Urinary bladder (tissue), 4 donors: ENCODE results near the gene MMP11. TPM values are rescaled to one million over a fixed set of nuclear protein-coding genes. Genes with fewer than 3 reads are reported as not detected.

Experiments
- DNase-seq: peaks from one replicate; pipeline ENCODE4 v3.0.0-alpha.2; 2015; ENCODE audit errors: extremely low spot score
- H3K27ac ChIP-seq: one replicate; pipeline ENCODE4 v1.5.1; 2013; ENCODE audit warnings: low read depth, mild to moderate bottlenecking, moderate library complexity
- H3K36me3 ChIP-seq: one replicate; pipeline ENCODE4 v1.6.1; 2013; ENCODE audit warnings: mild to moderate bottlenecking, moderate library complexity; ENCODE audit not compliant: insufficient read depth
- H3K4me1 ChIP-seq: one replicate; pipeline ENCODE4 v1.6.1; 2013; ENCODE audit warnings: mild to moderate bottlenecking, moderate library complexity; ENCODE audit not compliant: insufficient read depth
- H3K4me3 ChIP-seq: one replicate; pipeline ENCODE4 v1.5.1; 2013; ENCODE audit warnings: low read depth, low read length
- WGBS: extraction: QIAGEN DNeasy Blood & Tissue Kit; methylation state at CpG from one replicate; pipeline ENCODE4 v1.1.7; 2013; 5-methylcytosine and 5-hydroxymethylcytosine counted together
- polyA plus RNA-seq: library from polyadenylated mRNA; stranded (reverse); fragments of 200-250 nt; gene quantifications from one replicate; pipeline ENCODE4 v1.2.3, GENCODE V29; 2013
- total RNA-seq: library from RNA; depleted of rRNA; stranded (reverse); fragments of >200 nt; gene quantifications from one replicate; pipeline ENCODE4 v1.2.3, GENCODE V29; 2014
- donor health status: healthy with polysubstance abuse.
- donor health status: healthy.

Gene MMP11
- total and polyA plus RNA-seq, 2 donors: 5.6 to 7.3 TPM

DNA sequence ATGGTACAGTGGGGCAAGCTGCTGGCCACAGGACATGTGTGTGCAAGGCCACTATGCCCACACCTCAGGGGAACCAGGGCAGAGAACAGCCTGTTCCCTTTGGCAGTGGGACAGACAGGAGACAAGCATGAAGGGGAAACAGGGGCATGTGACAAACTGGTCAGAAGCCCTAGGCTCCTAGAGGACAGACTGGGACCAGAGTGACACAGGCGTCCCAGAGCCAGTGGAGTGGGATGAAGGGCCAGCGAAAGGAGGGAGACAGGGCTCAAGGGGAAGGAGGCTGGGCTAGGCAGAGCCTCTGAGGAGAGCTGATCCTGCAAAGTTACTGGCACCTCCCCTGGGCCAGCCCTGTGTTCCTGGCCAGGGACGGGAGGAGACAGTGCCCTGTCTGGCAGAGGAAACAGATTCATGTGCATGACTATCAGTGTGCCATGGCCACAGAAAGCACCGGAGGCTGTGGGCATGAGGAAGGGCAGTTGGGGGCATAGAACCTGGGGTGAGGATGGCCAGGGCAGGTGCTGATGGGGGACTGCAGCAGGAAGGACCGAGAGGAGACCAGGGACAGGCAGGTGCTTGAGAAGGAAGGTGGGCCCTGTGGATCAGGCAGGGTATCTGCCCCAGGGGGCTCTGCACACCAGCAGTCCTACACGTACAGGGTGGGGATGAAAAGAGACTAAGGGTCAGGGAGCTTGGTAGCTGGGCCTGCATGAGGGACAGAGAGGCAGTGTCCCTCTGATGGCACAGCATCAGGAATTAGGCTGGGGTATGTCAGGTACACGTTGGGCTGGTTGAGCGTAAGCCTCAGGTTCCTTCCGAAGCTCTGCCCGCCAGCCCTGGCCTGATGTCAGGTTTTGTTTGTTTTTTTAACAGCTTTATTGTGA, 56.4 kb downstream of the MMP11 start:
- Histone ChIP-seq H3K36me3 (peaks cover 6% of the 10 kb centered on the region), H3K27ac (no peak overlapping the region), H3K4me3 (no peak overlapping the region), H3K4me1 (no peaks in the 10 kb centered on the region)
- 92% methylated on average over 10 of the region's 10 CpGs for WGBS
- no peak for DNase-seq

DNA sequence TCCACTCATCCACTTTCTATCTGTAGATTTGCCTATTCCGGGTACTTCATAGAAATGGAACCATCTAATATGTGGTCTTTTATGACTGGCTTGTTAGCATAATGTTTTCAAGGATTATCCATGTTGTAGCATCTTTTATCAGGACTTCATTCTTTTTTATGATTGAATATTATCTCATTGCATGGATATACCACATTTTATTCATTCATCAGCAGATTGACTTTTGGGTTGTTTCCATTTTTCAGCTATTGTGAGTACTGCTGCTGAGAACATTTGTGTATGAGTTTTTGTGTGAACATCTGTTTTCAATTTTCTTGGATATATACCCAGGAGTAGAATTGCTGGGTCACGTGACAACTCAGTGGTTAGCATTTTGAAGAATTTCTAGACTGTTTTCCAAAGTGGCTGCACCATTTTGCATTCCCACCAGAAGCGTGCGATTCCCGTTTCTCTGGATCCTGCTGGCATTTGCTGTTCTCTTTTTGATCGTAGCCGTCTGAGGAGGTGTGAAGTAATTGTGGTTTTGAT, 57.3 kb downstream of the MMP11 start:
- DNase-seq: no peak
- no peak overlapping the region for H3K4me3 ChIP-seq
- WGBS: 85% methylated on average over 7 of the region's 7 CpGs
- H3K4me1 ChIP-seq: no peaks in the 10 kb centered on the region
- H3K27ac ChIP-seq: no peak overlapping the region
- peaks cover 7% of the 10 kb centered on the region for H3K36me3 ChIP-seq

DNA sequence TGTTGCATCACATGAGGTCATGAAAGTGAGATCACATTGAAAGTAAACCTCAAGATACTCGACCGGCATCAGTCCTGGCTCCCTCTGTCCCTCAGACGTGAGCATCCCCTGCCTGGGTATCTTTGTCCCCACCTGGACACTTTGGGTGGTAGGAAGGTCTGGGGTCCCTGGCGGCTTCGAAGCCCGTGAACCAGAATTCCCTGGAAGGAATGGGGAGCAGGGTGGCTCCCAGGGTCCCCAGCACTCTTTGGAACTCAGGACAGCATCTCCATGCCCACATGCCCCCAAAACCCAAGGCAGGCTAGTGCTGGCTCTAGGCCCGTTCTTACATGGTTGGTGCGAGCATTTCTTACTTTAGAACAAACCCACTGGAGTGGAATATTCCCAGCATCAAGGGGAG, 58.6 kb downstream of the MMP11 start:
- 90% methylated on average over 8 of the region's 8 CpGs for whole genome bisulfite sequencing
- H3K4me1 ChIP-seq: no peaks in the 10 kb centered on the region
- H3K27ac ChIP-seq: no peak overlapping the region
- no peak overlapping the region for H3K4me3 ChIP-seq
- H3K36me3 ChIP-seq: peaks cover 4% of the 10 kb centered on the region
- DNase-seq: no peak

DNA sequence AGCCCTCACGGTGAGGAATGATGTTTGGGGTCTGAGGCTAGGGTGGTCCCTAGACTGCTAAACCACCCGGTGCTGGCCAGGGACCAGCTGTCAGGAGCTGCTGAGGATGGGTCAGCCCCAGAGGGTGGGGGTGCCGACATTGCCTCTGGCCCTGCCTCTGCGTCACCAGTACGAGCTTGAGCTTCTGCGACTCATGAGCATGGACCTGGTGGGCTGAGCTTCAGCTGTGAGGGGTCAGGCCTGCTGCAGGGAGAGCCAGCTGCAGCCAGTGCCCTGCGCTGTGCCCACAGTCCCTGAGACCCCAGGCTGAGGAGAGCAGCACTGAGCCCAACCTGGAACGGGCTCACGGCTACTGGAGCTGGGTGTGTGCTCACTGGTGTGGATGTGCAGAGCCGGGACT, 59.1 kb downstream of the MMP11 start:
- H3K27ac ChIP-seq: no peak overlapping the region
- DNase-seq: no peak
- H3K4me3 ChIP-seq: no peak overlapping the region
- H3K4me1 ChIP-seq: no peaks in the 10 kb centered on the region
- WGBS: 86% methylated on average over 10 of the region's 10 CpGs
- H3K36me3 ChIP-seq: peaks cover 4% of the 10 kb centered on the region

DNA sequence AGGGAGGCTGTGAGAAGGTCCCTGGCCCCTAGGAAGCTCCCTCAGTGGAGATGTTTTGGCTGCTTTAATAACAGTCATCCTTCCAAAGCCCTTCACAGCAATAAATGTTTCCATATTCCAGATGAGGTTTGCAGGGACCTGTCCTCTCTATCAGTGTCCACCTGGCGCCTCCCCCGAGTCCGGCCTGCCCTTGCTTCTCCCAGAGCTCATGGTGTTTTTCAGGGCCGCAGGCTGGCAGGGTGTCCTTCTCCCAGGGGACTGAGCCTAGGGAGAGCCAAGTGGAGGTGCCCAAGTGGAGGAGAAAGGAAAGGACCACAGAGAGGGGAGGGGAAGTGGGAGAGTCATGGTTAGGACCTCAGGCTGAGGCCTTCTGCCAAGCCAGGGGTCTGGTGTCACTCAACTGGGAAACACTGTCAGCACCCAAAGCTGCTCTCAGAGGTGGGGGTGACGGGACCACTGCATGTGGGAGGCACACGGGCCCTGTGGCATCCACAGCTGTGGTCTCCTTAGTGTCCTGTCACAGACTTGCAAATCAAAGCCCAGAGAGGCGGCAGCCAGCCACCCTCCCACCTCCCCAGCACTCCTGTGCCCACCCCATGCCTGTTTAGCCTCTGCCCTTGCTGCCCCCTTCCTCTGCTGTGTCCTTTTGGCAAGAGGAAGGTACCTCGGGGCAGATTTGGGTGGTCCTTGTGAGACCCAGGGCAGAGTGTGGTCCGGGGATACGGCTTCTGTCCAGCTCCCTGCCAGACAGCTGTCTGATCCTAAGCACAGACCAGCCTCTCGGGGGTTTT, 59.8 kb downstream of the MMP11 start:
- 70% methylated on average over 11 of the region's 11 CpGs for WGBS

DNA sequence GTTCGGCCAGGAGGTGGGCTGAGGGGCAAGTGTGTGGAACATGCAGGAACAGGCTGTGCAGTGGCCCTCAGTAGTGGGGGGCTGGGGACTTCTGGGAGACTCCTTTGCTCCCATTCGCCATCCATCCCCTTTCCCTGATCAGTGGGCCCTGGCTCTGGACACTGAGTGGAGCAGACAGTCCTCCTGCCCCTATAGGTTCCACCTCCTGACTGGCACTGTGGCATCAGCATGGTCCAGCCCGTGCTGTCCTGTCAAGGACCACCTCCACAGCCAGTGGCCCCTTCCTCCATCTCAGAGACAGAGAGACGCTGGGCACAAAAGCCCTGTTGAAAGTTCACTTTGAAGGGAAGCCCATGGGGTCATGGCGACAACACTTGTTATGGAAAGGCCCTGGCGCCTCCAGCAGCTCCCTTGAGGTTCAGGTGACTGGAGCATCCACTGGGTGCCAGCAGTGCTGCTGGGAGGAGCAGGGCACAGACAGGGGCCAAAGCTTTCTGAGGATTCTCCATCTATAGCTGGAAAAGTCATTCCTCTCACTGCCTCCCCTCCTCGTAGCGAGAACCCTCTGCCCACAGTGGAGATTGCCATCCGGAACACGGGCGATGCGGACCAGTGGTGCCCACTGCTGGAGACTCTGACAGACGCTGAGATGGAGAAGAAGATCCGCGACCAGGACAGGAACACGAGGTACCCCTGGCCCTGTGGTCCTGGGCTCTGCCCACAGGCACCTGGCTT, 60.5 kb downstream of the MMP11 start:
- 89% methylated on average over 16 of the region's 16 CpGs for WGBS
- no peaks in the 10 kb centered on the region for H3K4me1 ChIP-seq

More for the DNA sequence above, 59.8 kb downstream of the MMP11 start:
- H3K27ac ChIP-seq: no peak overlapping the region
- H3K4me1 ChIP-seq: no peaks in the 10 kb centered on the region
- DNase-seq: no peak
- H3K36me3 ChIP-seq: peaks cover 4% of the 10 kb centered on the region
- H3K4me3 ChIP-seq: no peak overlapping the region

More for the DNA sequence above, 60.5 kb downstream of the MMP11 start:
- Histone ChIP-seq H3K27ac (no peak overlapping the region), H3K36me3 (peaks cover 4% of the 10 kb centered on the region), H3K4me3 (no peak overlapping the region)
- DNase-seq: no peak

Other genes starting within 250 kb of the MMP11 start
- gene IGLL1, start 192.6 kb upstream of the MMP11 start, total RNA-seq: not detected
- not detected for gene IGLL1, start 192.6 kb upstream of the MMP11 start, polyA plus RNA-seq
- gene DRICH1, start 140.5 kb upstream of the MMP11 start, total RNA-seq: 0.48 TPM
- 0.06 TPM for gene DRICH1, start 140.5 kb upstream of the MMP11 start, polyA plus RNA-seq
- not detected for gene RGL4, start 81.8 kb upstream of the MMP11 start, total RNA-seq
- gene RGL4, start 81.8 kb upstream of the MMP11 start, polyA plus RNA-seq: 0.32 TPM
- 9.9 TPM for gene ZNF70, start 21.7 kb upstream of the MMP11 start, total RNA-seq
- gene ZNF70, start 21.7 kb upstream of the MMP11 start, polyA plus RNA-seq: 1.6 TPM
- not detected for gene VPREB3, start 18.4 kb upstream of the MMP11 start, total RNA-seq
- gene VPREB3, start 18.4 kb upstream of the MMP11 start, polyA plus RNA-seq: not detected
- 0.63 TPM for gene C22orf15, start 9.9 kb upstream of the MMP11 start, total RNA-seq
- 0.82 TPM for gene C22orf15, start 9.9 kb upstream of the MMP11 start, polyA plus RNA-seq
- gene CHCHD10, start 4.9 kb upstream of the MMP11 start, total RNA-seq: 3.6 TPM
- 69.8 TPM for gene CHCHD10, start 4.9 kb upstream of the MMP11 start, polyA plus RNA-seq
- 16.7 TPM for gene SMARCB1, start 14.1 kb downstream of the MMP11 start, total RNA-seq
- gene SMARCB1, start 14.1 kb downstream of the MMP11 start, polyA plus RNA-seq: 47.9 TPM
- 0.74 TPM for gene DERL3, start 66.2 kb downstream of the MMP11 start, total RNA-seq
- gene DERL3, start 66.2 kb downstream of the MMP11 start, polyA plus RNA-seq: 0.98 TPM
- 13.0 TPM for gene SLC2A11, start 85.0 kb downstream of the MMP11 start, total RNA-seq
- 12.0 TPM for gene SLC2A11, start 85.0 kb downstream of the MMP11 start, polyA plus RNA-seq
- 70.1 TPM for gene MIF, start 121.5 kb downstream of the MMP11 start, total RNA-seq
- 528 TPM for gene MIF, start 121.5 kb downstream of the MMP11 start, polyA plus RNA-seq
- 2.1 TPM for gene GSTT2B, start 188.3 kb downstream of the MMP11 start, total RNA-seq
- gene GSTT2B, start 188.3 kb downstream of the MMP11 start, polyA plus RNA-seq: 30.4 TPM
- gene DDTL, start 194.0 kb downstream of the MMP11 start, total RNA-seq: 3.0 TPM
- gene DDTL, start 194.0 kb downstream of the MMP11 start, polyA plus RNA-seq: 6.3 TPM
- 71.1 TPM for gene DDT, start 201.6 kb downstream of the MMP11 start, total RNA-seq
- 232 TPM for gene DDT, start 201.6 kb downstream of the MMP11 start, polyA plus RNA-seq
- not detected for gene GSTT2, start 207.3 kb downstream of the MMP11 start, total RNA-seq
- 5.7 TPM for gene GSTT2, start 207.3 kb downstream of the MMP11 start, polyA plus RNA-seq
- gene GSTT4, start 232.6 kb downstream of the MMP11 start, total RNA-seq: not detected
- gene GSTT4, start 232.6 kb downstream of the MMP11 start, polyA plus RNA-seq: not detected
- gene CABIN1, start 238.5 kb downstream of the MMP11 start, total RNA-seq: 34.2 TPM
- gene CABIN1, start 238.5 kb downstream of the MMP11 start, polyA plus RNA-seq: 39.0 TPM